Renal pelvis (tissue), 4 donors: ENCODE results near the gene GPX7. TPM values are rescaled to one million over a fixed set of nuclear protein-coding genes. Genes with fewer than 3 reads are reported as not detected.

ENCODE experiments used
- DNase-seq: peaks from one replicate; pipeline ENCODE4 v3.0.0-alpha.2; 2013
- polyA plus RNA-seq, 3 donors: library from polyadenylated mRNA; unstranded; fragments of 120-200 nt; gene quantifications; one replicate each; pipeline ENCODE4 v1.2.1, GENCODE V29; 2013; ENCODE audit not compliant: insufficient read length in 3 of 3

GPX7 gene
- polyA plus RNA-seq, 3 donors, result 67.6 to 88.6 (median 86.1) TPM

- DNase-seq, result no peak
Measured at GRCh38 chr1:52615489-52616042, 13.4 kb downstream of the GPX7 start.

GRCh38 chr1:52621950-52622349 lies 19.8 kb downstream of the GPX7 start:
- DNase-seq, result no peak

- no peak for DNase-seq
Measured at GRCh38 chr1:52623812-52624211, 21.6 kb downstream of the GPX7 start.

GRCh38 chr1:52627028-52627427 lies 24.9 kb downstream of the GPX7 start:
- DNase-seq, result no peak

- DNase-seq, result no peak
Measured at GRCh38 chr1:52628614-52629324, 26.6 kb downstream of the GPX7 start.

- DNase-seq, result peak; percentile 71
Measured at GRCh38 chr1:52629325-52629643, 27.1 kb downstream of the GPX7 start.

GRCh38 chr1:52629667-52630066 lies 27.5 kb downstream of the GPX7 start:
- DNase-seq, result no peak

- no peak for DNase-seq
Measured at GRCh38 chr1:52631759-52632331, 29.7 kb downstream of the GPX7 start.

GRCh38 chr1:52632732-52633290 lies 30.6 kb downstream of the GPX7 start, which contains the start of gene SHISAL2A:
TSS of gene SHISAL2A (plus strand) at chr1:52633168. CDS start at chr1:52633494, 326 bp downstream.
- peak; percentile 56 for DNase-seq

GRCh38 chr1:52633291-52633754 lies 31.2 kb downstream of the GPX7 start:
- DNase-seq, result no peak

- DNase-seq, result no peak
Measured at GRCh38 chr1:52634111-52634510, 31.9 kb downstream of the GPX7 start.

- DNase-seq, result no peak
Measured at GRCh38 chr1:52635321-52636089, 33.3 kb downstream of the GPX7 start.

- no peak for DNase-seq
Measured at GRCh38 chr1:52636721-52637695, 34.8 kb downstream of the GPX7 start.

GRCh38 chr1:52637946-52638345 lies 35.8 kb downstream of the GPX7 start:
- no peak for DNase-seq

- DNase-seq, result no peak
Measured at GRCh38 chr1:52640697-52641096, 38.5 kb downstream of the GPX7 start.

- no peak for DNase-seq
Measured at GRCh38 chr1:52641307-52641706, 39.1 kb downstream of the GPX7 start.

- DNase-seq, result no peak
Measured at GRCh38 chr1:52645261-52645660, 43.1 kb downstream of the GPX7 start.

- no peak for DNase-seq
Measured at GRCh38 chr1:52651904-52652303, 49.7 kb downstream of the GPX7 start.

GRCh38 chr1:52653207-52653849 lies 51.2 kb downstream of the GPX7 start:
- no peak for DNase-seq

GRCh38 chr1:52654063-52654462 lies 51.9 kb downstream of the GPX7 start:
- DNase-seq, result no peak

GRCh38 chr1:52657702-52658101 lies 55.5 kb downstream of the GPX7 start:
- DNase-seq, result no peak
